Measurements from ENCODE around the gene TMEM222. TPM values are rescaled to one million over a fixed set of nuclear protein-coding genes. Genes with fewer than 3 reads are reported as not detected.

The TMEM222 gene
- polyA plus RNA-seq, 1 of the 3 experiments (the other 2 are of a cell fraction): 51.7 TPM

GRCh38 chr1:27361553-27361952 lies 39.6 kb downstream of the TMEM222 start:
- Histone ChIP-seq H3K36me3 (replicated peaks in 1 of 2; ENCODE audit: control insufficient read depth in 1 of 2, insufficient read depth in 2 of 2, low read length in 1 of 2) (peaks cover 0 to 27% of the 10 kb centered on the region in 2 experiments), H3K79me2 (ENCODE audit: insufficient read depth) (peaks cover 9% of the 10 kb centered on the region; the same call in 1 of the 2 replicates), H3K4me1 (ENCODE audit: control insufficient read depth in 1 of 2, insufficient read depth in 2 of 2, low read depth in 1 of 2, low read length in 1 of 2) (peaks cover 0 to 14% of the 10 kb centered on the region in 2 experiments; a peak in 1 of 4 replicates), H3K9ac (no peak overlapping the region), H3K9me3 (no peaks in the 10 kb centered on the region), H2AFZ (ENCODE audit: low read depth) (no peak overlapping the region), H3F3A (replicated peaks; ENCODE audit: insufficient read depth) (no peaks in the 10 kb centered on the region), H3K27me3 (ENCODE audit: insufficient read depth) (no peaks in the 10 kb centered on the region), H4K20me1 (ENCODE audit: insufficient read depth) (no peaks in the 10 kb centered on the region), H3K4me3 (ENCODE audit: low read depth in 2 of 2, low read length in 1 of 2) (no peak overlapping the region), H3K27ac (ENCODE audit: low read depth in 2 of 2, low read length in 1 of 2) (no peak overlapping the region), H3K4me2 (no peak overlapping the region), H3K9me2 (no peaks in the 10 kb centered on the region)
- no peak for TF ChIP-seq EZH2phosphoT487 (IDR thresholded peaks at IDR 0.05; ENCODE audit: borderline replicate concordance, low read depth)
- TF ChIP-seq USF1 (IDR thresholded peaks at IDR 0.05; ENCODE audit: borderline replicate concordance, low read depth): no peak
- CTCF ChIA-PET: interaction anchor here (1.0 to 2.5 kb wide), 8 partner anchors 8 to 245 kb away, joined by 3 to 10 read pairs (median 6); partner anchors contain the start of gene GPR3
- POLR2A ChIA-PET: no interaction called here
- WGBS (ENCODE audit: low lambda C conversion rate): 80% methylated on average over 2 of the region's 8 CpGs
- no peak for DNase-seq

GRCh38 chr1:27363766-27364695 lies 42.1 kb downstream of the TMEM222 start:
- 84% methylated on average over 14 of the region's 26 CpGs for WGBS (ENCODE audit: low lambda C conversion rate)
- Histone ChIP-seq H3K4me2 (no peak overlapping the region), H3K9ac (no peak overlapping the region), H3K27me3 (ENCODE audit: insufficient read depth) (no peaks in the 10 kb centered on the region), H3K79me2 (ENCODE audit: insufficient read depth) (peaks cover 9% of the 10 kb centered on the region; the same call in 1 of the 2 replicates), H4K20me1 (ENCODE audit: insufficient read depth) (no peaks in the 10 kb centered on the region), H3K9me3 (no peaks in the 10 kb centered on the region), H3K9me2 (no peaks in the 10 kb centered on the region), H3K36me3 (replicated peaks in 1 of 2; ENCODE audit: control insufficient read depth in 1 of 2, insufficient read depth in 2 of 2, low read length in 1 of 2) (peaks cover 0 to 27% of the 10 kb centered on the region in 2 experiments), H3K4me1 (ENCODE audit: control insufficient read depth in 1 of 2, insufficient read depth in 2 of 2, low read depth in 1 of 2, low read length in 1 of 2) (peaks cover 4 to 14% of the 10 kb centered on the region in 2 experiments; a peak in 2 of 4 replicates), H2AFZ (ENCODE audit: low read depth) (no peak overlapping the region), H3K4me3 (ENCODE audit: low read depth in 2 of 2, low read length in 1 of 2) (no peak overlapping the region), H3F3A (replicated peaks; ENCODE audit: insufficient read depth) (peaks cover 9% of the 10 kb centered on the region), H3K27ac (ENCODE audit: low read depth in 2 of 2, low read length in 1 of 2) (no peak overlapping the region; a peak in 1 of 4 replicates)
- TF ChIP-seq USF1 (IDR thresholded peaks at IDR 0.05; ENCODE audit: borderline replicate concordance, low read depth): no peak
- TF ChIP-seq FOSL2 (IDR thresholded peaks at IDR 0.05; ENCODE audit: borderline replicate concordance, low read depth): no peak
- no peak for TF ChIP-seq USF2 (IDR thresholded peaks at IDR 0.05; ENCODE audit: borderline replicate concordance, low read depth, low read length)
- TF ChIP-seq RFX5 (IDR thresholded peaks at IDR 0.05; ENCODE audit: low read length): no peak
- TF ChIP-seq CHD2 (IDR thresholded peaks at IDR 0.05; ENCODE audit: low read length, partially characterized antibody): no peak
- no peak for TF ChIP-seq TAF1 (IDR thresholded peaks at IDR 0.05; ENCODE audit: borderline replicate concordance, low read depth, low read length)
- no peak for TF ChIP-seq PBX3 (IDR thresholded peaks at IDR 0.05)
- no peak for TF ChIP-seq NRF1 (IDR thresholded peaks at IDR 0.05; ENCODE audit: low read depth, low read length)
- no peak for TF ChIP-seq YY1 (IDR thresholded peaks at IDR 0.05; ENCODE audit: low read depth)
- TF ChIP-seq MXI1 (IDR thresholded peaks at IDR 0.05; ENCODE audit: low read depth, low read length): no peak
- no peak for TF ChIP-seq MAX (IDR thresholded peaks at IDR 0.05; ENCODE audit: low read depth)
- no peak for DNase-seq
- ChIA-PET POLR2A (interaction anchor here (0.7 kb wide), 1 partner anchor 274 kb away, joined by 3 read pairs; no protein-coding TSS in a partner anchor), CTCF (interaction anchor here (1.2 to 9.6 kb wide), 8 partner anchors 8 to 65 kb away, joined by 3 to 154 read pairs (median 17); partner anchors contain the start of gene CD164L2)

All from SK-N-SH (cell line).